HG03025 (cell line): ENCODE measurements around the gene TTC21A.

ENCODE experiments used
- ATAC-seq: cut with Tn5 transposase; IDR thresholded peaks from one replicate; pipeline ENCODE4 v1.9.1; 2021; ENCODE audit warnings: mild to moderate bottlenecking, moderate library complexity; ENCODE audit not compliant: unreplicated experiment, low FRiP score

The TTC21A gene

GRCh38 chr3:39098473-39099000, 8.9 kb upstream of the TTC21A start:
- ATAC-seq, result no peak

- no peak for ATAC-seq
These were observed 8.2 kb upstream of the TTC21A start for GRCh38 chr3:39099242-39099641.

- ATAC-seq, result no peak
These were observed 7.6 kb upstream of the TTC21A start for GRCh38 chr3:39099738-39100499.

GRCh38 chr3:39100500-39100886, 7.0 kb upstream of the TTC21A start:
- no peak for ATAC-seq

GRCh38 chr3:39101022-39101689, 6.3 kb upstream of the TTC21A start:
- ATAC-seq, result no peak

- ATAC-seq, result no peak
These were observed 4.8 kb upstream of the TTC21A start for GRCh38 chr3:39102504-39103323.

- no peak for ATAC-seq
These were observed 4.2 kb upstream of the TTC21A start for GRCh38 chr3:39103324-39103693.

- no peak for ATAC-seq
These were observed 3.5 kb upstream of the TTC21A start for GRCh38 chr3:39103791-39104552.

GRCh38 chr3:39104961-39105686, 2.4 kb upstream of the TTC21A start:
- ATAC-seq, result no peak

GRCh38 chr3:39105687-39106063, 1.8 kb upstream of the TTC21A start:
- no peak for ATAC-seq

GRCh38 chr3:39106281-39106811, 1.1 kb upstream of the TTC21A start:
- no peak for ATAC-seq

- peak; percentile 5 for ATAC-seq
These were observed 561 bp upstream of the TTC21A start for GRCh38 chr3:39106851-39107387.

GRCh38 chr3:39108200-39108710, 775 bp downstream of the TTC21A start:
- ATAC-seq, result peak; percentile 65

GRCh38 chr3:39109086-39109485, 1.6 kb downstream of the TTC21A start:
- no peak for ATAC-seq

GRCh38 chr3:39110041-39110639, 2.7 kb downstream of the TTC21A start:
- no peak for ATAC-seq

- ATAC-seq, result no peak
These were observed 4.6 kb downstream of the TTC21A start for GRCh38 chr3:39112113-39112512.

- no peak for ATAC-seq
These were observed 5.1 kb downstream of the TTC21A start for GRCh38 chr3:39112535-39112934.

GRCh38 chr3:39113291-39113690, 5.8 kb downstream of the TTC21A start:
- ATAC-seq, result no peak

- ATAC-seq, result no peak
These were observed 7.0 kb downstream of the TTC21A start for GRCh38 chr3:39114456-39114855.
